HG02981 (cell line): ENCODE results near the gene ADGRA3.
"Not testable (repeated sequence)": the region's sequence is repeated elsewhere in the genome, so short reads cannot be mapped to it uniquely, and the experiment has no call there.

ENCODE experiments used
- ATAC-seq: cut with Tn5 transposase; IDR thresholded peaks from one replicate; pipeline ENCODE4 v1.9.1; 2021; ENCODE audit warnings: mild to moderate bottlenecking, moderate library complexity; ENCODE audit not compliant: unreplicated experiment

The ADGRA3 gene

DNA sequence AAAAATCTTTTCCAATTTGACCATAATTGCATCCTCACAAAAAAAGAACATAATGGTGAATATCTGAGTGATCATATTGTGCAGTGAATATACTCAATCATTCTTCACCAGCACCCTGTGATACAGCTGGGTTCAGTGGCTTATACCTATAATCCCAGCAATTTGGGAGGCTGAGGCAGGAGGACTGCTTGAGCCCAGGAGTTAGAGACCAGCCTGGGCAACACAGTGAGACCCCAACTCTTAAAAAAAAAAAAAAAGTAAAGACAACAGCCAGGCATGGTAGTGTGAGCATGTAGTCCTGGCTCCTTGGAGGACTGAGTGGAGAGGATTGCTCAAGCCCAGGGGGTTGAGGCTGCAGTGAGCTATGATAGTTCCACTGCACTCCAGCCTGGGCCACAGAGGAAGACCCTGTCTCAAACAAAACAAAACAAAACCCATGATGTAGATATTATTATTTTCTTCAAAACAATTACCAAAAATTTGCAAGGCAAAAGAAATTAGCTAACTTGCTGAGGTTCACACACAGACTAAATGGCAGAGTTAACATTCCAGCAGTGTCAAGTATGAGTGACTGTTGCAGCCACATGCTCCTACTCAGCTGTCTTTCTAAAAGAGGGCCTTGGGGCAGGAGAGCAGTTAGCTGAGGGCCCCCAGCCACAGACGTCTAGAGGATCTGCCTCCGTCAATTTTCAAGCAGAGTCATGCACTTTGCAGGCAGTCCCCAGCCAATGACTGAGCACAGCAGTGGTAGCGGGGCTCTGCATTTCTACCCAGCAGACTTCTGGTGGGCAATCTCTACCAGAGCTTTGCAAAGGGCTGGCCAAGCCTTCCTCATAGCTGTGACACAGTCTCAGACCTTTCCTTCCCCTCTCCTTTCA, 33.4 kb downstream of the ADGRA3 start:
- no peak for ATAC-seq

DNA sequence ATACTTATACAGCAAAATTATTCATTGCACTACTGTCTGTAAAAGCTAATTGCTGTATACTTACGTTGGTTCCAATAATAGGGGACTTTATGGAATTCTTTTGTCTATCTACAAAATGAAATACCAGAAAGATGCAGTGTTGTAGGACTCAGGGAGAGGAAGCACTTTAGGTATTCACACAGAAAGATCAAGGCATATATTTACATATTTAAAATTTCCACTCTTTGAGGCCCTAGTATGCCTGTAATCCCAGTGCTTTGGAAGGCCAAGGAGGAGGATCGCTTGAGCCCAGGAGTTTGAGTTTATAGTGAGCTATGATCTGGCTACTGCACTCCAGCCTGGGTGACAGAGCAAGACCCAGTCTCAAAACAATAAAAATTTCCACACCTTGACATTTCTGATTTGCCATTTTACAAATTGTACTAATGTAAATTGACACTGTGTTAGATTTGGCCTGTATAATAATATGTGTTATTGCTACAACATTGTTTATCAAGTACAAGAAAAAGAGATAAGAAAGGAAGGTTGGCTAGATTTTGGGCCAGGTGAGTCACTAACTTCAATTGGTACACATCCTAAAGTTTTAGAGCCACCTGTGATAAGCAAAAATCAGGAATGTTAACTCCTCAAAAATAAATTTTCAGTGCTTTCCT, 35.1 kb downstream of the ADGRA3 start:
- ATAC-seq = no peak

DNA sequence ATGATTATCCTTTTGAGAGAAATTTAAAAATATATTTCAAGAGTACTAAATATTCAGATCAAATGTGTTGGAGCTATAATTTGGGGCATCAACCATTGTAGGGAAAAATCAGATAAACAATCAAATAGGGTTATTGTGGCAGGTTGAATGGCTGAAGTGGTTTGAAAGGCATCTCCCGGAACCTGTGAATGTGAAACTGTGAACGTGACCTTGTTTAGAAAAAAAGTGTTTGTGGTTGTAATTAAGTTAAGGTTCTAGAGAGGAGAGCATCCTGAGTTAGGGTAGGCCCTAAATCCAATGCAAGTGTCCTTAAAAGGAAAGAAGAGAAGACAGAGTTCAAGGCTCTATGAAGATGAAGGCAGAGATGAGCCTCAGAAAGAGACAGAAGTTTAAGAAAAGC, 37.4 kb downstream of the ADGRA3 start:
- ATAC-seq = no peak

DNA sequence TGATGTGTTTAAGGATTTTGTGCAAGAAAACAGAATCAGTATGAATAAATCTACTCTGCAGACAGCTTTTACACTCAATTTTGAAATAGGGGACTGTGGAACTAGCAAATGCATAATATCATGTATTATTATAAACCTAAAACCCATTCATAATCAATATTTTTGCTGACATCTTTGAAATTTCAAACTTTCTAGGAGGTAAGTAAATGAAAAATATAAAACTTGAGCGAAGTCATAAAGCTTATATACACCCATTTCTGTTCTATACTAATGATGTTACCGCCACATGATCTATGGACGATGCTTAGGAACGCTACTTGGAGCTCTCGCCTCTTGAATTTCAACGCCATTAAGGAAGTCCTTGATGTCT, 38.1 kb downstream of the ADGRA3 start:
- ATAC-seq = no peak

DNA sequence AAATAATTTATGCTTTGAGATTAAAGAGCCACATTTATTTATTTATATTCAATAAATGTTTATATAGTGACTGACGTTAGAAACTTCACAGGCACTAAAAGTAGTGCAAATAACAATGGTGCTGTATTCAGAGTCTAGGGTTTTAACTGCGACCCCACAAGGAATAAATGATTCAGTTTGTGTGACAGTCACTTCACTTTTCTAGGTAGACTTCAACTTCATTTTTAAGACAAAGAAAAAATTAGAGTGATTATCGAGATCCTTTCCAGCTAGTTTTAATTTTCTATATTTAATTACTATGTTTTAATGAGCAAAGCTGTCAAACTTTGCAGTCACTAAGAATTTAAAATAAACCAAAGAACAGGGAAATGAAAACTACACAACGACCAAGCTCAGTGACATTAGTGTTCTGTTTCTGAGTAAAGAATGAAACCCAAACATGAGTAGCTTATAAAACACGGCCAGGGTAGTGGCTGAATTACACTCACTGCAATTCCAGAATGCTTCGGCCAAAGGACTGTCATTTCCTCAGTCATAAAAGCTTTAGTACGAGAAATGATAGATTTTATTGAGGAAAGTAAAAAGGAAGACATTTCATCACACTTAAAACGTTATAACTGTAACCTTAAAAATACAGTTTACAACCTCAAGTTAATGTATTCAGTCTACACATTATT, 38.6 kb downstream of the ADGRA3 start:
- ATAC-seq = no peak

DNA sequence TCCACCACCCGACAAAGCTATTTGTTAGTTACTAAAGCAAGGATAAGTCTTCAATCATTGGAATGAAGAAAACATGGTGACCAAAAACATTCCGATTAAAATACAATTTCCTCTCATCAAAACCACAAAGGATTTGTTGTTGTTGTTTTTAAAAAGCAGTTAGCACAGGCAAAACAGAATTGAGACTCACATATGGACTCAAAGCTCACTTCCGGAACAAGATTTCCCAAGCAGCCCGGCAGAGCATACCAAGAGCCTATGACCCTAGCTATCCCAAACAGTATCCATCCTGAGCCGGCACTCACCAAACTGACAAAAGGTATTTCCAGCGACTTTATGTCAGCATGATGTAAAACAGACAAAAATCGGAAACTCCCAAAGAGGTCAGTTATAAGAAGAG, 39.9 kb downstream of the ADGRA3 start:
- no peak for ATAC-seq

DNA sequence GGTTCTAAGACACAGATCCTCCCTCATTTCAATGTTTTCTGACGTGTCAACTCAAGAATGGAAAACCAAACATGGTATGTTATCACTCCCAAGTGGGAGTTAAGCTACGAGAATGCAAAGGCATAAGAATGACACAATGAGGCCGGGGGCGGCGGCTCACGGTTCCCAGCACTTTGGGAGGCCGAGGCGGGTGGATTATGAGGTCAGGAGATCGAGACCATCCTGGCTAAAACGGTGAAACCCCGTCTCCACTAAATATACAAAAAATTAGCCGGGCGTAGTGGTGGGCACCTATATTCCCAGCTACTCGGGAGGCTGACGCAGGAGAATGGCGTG, 40.6 kb downstream of the ADGRA3 start:
- ATAC-seq = not testable (repeated sequence)

DNA sequence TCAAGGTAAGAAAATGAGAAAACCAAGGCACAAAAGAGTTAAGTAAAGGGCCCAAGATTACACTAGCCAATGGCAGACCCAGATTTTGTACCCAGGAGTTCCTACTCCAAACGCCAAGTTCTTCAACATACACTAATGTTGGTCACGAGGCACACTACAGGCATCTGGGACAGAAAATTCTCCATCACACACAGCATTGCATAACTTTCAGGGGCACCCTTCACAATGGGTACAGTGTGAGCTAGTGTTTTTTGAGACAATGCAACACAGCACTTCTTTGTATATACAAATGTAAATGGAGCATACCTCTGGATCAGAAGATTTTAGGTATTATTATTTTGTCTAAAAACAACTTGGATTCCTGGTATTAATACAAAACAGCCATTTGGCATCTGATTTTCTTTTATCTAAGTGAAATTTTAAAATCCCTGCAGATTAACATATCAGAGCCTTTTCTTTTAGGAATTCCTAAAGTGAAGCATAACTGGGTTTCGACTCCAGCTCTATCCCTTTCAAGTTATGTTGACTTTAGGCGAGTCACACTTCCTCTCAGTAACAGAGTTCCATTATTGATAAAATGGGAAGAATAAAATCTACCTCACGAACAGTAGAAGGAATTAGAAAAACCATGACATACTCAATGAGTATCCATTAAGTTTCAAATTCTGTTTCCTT, 41.1 kb downstream of the ADGRA3 start:
- ATAC-seq = no peak

DNA sequence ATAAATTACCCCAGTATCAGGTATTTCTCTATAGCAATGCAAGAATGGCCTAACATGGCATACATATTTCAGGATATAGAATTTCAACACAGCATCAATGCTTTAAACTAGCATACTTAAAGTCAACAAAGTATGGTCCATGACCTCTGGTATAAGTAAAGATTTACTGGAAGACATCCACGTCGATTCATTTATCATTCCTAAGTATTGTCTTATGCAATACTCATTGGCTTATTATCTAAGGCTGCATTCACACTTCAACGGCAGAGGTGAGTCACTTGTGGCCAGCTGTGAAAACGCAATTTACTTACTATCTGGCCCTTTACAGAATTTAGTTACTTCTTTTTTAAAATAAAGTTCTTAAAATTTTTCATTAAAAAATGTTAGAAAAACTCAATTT, 42.6 kb downstream of the ADGRA3 start:
- ATAC-seq = no peak

DNA sequence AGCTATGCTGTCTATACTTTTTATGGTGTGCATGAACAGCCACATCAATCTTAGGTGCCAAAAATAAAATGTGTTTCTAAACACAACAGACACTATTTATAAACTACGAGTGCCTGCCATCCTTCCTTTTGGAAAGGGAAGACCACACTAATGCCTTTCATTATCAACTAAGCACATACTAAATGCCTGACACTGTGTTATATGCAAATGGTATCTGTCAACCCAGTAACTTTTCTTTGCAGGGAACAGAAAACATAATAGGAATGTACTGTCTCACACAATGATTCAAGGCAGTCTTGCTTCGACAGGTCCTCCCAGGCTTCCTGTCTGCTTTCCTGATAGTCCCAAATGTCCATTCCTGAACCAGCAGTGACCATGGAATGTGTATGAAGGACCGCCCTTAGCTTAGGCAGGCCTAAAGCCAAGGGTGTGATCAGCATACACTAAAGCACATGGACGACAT, 43.8 kb downstream of the ADGRA3 start:
- no peak for ATAC-seq

DNA sequence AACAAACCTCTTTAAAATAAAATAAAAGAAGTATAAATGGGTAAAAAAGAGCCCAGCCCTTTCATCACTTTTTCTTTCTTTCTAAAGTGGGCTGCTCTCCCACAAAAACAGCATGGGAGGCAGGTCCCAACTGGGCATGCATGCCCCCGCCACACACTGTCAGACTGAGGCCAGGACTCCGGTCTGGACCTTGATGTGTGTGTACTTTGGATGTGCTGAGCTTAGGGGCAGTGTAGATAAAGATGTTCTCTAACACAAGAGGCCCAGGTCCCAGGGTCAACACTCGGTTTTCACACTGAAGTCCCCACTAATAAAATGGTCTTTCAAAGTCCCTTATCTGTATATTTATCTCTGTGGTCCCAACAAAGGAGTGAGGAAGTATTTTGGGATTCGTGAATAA, 44.4 kb downstream of the ADGRA3 start:
- no peak for ATAC-seq

DNA sequence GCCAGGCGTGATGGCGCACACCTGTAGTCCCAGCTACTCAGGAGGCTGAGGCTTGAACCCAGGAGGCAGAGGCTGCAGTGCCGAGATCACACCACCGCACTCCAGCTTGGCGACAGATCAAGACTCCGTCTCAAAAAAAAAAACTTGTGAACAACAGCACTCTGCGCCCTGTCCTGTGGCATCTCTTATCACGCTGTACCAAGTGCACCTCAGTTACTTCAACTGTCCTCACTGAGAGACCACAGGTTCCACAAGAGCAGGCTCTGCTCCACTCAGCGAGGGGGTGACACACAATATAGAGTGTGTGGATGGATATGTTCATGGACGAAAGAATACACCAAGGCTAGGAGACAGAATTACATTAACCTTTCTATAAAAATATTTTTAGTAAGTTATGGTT, 49.3 kb downstream of the ADGRA3 start:
- no peak for ATAC-seq

DNA sequence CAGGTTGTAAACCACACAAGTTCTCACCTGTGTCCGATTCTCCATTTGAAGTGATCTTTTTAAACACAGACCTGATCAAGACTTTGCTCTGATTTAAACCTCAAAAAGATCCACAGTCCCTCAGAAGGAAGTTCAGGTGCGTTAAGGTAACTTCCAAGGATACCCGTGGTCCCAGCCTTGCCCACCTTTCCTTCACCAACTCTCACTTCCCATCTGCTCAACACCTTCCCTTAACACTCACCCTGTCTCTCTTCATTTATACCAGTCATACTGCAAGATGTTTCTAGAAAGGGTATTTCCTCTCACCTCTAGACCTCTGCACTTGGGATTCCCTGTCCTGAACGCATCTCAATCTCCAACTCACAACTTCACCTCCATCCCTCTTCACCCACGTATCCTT, 49.9 kb downstream of the ADGRA3 start:
- no peak for ATAC-seq

DNA sequence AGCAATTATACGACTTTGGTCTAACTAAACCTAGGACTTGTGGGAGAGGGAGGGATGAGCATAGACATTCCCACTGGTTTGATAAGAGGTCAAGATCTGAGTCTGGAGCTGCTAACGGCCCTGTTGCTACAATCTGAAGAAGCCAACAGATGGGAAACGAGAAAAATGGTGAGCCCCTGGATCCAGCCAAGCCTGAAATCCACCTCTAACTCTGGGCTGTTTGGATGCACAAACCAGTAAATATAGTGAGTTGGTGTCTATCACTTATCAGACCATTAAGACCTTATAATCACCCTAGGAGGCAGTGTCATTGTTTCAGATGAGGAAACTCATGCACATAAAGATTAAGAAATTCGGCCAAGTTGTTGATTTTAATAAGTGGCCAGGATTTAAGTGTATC, 50.5 kb downstream of the ADGRA3 start:
- no peak for ATAC-seq

DNA sequence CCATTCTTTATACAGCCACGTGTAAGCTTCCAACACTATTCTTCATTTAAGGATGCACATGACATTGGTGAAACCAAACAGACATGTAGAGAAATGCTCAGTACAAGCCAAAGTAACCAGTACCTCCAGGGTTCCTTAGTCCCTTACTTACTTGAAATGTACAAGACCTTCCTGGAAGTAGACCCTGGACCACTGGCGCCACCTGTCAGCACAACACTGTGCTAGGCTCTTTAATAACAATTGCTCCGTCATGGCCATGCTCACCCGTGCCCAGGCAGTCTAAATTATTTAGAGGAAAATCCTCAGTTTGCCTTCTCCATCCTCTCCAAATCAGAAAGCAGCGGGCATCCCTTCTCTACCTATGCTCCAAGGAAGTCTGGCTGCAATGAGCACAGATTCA, 52.7 kb downstream of the ADGRA3 start:
- no peak for ATAC-seq

DNA sequence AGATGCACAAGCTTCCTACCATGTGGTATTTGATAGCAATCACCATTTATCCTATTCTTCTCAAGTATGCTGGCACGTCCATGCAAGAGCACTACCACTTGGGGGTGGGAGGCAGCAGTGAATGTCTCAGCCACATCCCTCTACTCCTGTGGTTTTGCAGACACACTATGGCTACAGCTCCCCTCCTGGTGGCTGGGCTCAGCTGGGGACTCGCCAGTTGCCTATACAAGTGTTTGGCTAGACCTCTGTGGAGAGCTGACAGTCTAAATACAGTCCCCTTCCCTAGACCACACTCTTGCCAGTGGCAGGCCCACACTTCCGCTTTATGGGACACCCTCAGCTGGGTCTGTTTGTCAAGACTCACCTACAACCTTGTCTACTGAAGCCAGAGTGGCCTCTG, 53.2 kb downstream of the ADGRA3 start:
- ATAC-seq = no peak

DNA sequence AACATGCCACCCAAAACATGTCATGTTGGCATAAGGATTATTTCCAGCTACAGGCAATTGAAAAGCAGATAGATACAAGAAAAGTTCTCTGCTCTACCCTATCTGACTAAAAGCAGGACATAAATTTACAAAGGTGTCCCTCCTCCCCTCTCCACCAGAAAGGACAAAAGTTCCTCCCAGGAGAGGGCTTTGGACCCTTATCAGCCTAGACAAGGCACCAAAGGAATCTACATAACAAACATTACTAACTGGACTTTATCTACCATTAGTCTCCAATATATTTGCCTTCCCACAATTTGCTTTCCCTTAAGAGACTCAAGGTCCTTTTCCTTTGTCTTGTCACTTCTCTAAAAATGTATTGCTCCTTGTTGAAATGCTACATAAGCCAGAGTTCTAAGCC, 55.6 kb downstream of the ADGRA3 start:
- ATAC-seq = no peak

DNA sequence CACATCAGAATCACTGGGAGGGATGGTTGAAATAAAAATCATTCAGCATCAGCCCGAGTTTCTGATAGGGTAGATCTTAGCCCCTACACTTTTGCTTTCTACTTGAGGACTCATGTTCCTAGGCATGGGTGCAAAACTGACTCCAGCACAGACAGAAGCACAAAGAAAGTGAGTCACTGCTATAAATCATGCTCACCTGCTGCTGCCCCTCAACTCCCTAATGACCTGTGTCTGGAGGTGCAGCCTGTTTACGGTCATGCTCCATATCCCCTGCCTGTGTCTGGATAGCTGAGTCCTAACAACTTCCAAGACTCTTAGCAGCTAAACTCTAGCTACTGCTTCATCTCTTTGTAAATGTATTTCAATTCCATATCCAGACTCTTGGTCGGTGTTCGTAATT, 57.8 kb downstream of the ADGRA3 start:
- ATAC-seq = no peak

DNA sequence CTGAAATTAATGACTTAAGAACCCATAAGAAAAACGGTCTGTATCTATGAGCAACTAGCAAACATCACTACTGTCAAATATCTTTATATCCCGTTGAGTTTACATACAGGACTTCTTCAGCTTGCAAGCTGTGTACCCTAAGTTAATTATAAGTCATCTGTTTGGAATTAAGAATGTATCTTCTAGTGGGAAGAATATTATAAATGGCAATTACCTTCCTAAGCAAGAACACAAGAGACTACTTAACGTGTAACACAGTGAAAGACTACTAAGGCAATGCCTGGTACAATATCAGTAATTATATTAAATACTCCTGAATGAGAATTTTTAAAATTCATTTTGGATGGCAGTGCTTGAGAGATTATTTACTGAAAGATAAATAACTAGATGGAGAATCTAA, 58.5 kb downstream of the ADGRA3 start:
- ATAC-seq = no peak

DNA sequence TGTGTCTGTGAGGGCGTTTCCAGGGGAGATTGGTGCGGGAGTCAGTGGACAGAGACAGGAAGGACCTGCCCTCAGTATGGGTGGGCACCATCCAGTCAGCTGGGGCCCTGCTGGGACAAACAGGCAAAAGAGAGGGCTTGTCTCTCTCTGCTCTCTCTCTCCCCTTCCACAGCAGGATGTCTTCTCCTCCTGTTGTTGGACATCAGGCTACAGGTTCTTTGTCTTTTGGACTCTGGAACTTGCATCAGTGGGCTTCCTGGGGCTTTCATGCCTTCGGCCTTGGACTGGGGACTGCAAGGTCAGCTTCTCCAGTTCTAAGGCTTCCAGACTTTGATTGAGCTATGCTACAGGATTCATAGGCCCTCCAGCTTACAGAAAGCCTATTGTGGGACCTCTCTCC, 59.6 kb downstream of the ADGRA3 start:
- ATAC-seq = no peak

DNA sequence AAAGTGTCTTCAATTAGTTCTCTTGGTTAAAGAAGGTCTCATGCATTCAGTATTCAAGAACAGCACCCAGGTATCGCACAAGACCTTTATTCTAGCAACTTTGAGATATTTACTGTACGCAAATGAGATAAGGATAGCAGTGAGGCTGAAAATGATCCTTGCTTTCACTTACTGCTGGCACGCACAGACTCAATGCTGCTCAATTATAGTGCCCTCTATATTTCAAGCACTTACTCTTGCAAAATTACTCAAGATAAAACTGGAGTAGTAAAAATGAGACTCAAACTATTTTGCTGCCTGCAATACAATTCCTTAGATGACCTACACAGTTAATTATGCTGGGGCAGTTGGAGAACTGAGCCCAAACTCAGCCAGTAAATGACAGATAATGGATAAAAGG, 60.9 kb downstream of the ADGRA3 start:
- no peak for ATAC-seq
